HL-60/S4 treated with phorbol 12-myristate 13-acetate at 8.2 ng/mL for 4 days and 3 days (cell line): ENCODE measurements around the gene CHD6.
"Not testable (repeated sequence)": the region's sequence is repeated elsewhere in the genome, so short reads cannot be mapped to it uniquely, and the experiment has no call there.

Experiments used
- in situ Hi-C: fragments of 300-500 bp; cut with MboI; formaldehyde crosslinking; loops from 2 replicates; pipeline ENCODE4 v1.15.0; 2022; ENCODE audit warnings: low sequenced_read_pairs

The CHD6 gene

DNA sequence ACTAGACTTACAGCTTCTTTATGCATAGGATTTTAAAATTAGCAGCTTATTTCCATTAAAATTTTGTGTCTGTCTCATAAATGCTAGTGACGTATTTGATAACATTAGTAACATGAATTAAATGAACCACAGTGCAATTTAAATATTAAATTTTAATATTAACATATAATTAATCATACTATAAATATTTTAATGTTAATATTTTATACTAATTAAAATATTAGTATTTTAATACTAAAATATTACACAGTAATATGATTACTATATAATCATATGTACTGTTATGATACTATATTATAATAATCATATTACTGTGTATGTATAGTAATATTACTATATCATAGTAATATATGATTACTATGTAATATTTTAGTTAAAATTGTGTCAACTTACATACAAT lies 73.7 kb downstream of the CHD6 start:
- in situ Hi-C loops, result no loop called here

DNA sequence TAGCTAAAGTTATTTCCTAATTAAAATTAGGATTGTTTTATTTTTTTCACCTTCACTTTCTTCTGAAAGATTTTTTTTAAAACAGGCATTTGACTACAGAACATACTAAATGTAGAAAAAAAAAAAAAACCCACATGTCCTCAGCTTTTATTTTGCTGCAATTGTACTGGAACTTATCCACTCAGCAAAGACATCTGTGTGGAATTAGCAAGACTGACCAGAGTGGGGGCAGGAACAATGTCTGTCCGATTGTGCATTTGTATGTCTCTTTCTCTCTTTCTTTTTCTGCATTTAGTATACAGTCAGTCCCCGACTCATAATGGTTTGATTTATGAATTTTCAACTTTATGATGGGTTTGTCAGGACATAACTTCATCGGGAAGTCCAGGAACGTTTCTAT lies 77.3 kb downstream of the CHD6 start:
- in situ Hi-C loops, result no loop called here

- in situ Hi-C loops, result no loop called here
Observed at GRCh38 chr20:41540459-41540858, 77.7 kb downstream of the CHD6 start.

DNA sequence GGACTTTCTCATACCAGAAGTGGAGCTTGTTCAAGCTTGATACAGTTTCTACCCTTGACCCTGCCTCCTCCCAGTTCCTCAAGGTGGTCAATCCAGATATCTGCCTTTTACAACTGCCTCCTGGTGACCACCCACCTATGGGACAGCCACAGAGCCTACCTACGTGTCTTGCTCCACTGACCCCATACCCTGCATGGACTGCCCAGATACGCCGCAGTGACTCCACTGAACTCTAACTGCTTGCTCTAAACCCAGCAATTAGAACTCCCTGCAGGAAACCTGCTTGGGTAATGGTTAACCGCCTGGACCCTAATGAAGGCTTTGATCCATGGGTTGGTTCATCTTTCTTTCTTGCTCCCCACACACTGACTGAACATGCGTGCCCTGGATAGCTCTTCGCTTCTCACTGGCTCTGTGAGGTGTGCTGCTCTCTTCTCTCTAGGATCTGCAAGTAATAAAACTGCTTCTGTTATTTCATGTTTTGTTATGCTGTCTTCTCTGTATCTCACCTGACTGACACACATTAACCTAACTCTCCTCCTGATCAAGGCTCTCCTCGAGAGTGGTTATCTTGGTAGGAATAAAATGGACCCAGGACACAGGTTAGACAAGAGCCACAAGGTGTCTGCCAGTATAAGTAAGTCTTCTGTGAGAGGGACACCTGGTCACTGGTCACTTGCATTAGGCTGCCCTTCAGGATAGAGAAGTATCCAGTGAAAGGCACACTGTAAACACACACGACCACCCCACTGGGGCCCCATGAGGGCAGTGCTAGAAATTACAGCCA lies 79.2 kb downstream of the CHD6 start:
- in situ Hi-C loops, result no loop called here

DNA sequence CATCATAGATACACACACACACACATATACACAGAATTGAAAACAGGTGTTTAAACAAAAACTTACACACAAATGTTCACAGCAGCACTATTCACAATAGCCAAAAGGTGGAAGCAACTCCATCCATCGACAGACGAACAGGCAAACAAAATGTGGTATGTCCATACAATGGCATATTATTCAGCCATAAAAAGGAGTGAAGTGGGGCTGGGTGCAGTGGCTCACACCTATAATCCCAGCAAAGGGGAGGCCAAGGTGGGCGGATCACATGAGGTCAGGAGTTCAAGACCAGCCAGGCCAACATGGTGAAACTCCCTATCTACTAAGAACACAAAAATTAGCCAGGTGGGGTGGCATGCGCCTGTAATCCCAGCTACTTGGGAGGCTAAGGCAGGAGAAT lies 80.3 kb downstream of the CHD6 start:
- in situ Hi-C loops, result no loop called here

DNA sequence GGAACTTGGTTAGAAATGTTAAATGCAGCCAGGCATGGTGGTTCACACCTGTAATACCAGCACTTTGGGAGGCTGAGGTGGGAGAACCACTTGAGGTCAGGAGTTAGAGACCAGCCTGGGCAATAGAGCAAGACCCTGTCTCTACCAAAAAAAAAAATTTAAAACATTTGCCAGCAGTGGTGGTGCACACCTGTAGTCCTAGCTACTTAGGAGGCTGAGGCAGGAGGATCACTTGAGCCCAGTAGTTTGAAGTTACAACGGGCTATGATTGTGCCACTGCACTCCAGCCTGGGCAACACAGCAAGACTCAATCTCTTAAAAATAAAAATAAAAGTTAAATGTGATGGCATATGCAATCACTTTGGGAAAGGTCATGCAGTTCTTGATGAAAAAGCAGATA lies 82.6 kb downstream of the CHD6 start:
- in situ Hi-C loops, result not testable (repeated sequence)

DNA sequence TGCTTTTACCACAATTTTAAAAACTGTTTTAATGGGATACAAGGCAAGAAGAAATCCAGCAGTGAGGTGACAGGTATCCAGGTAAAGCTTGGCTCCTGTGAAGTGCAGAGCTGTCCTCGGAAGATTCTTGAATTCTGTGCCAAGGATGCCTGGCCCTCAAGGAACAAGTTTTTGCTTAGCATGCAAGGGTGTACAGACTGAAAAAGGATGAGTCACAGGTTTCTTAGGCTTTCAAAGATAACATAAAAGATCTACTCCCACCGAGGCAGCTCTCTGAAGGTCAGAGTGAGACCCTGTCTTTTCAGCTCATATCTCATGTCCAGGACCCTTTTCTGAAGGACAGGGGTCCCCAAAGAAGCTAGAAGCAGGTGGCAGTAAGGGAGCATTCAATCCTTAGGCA lies 83.3 kb downstream of the CHD6 start:
- in situ Hi-C loops, result no loop called here

- in situ Hi-C loops, result no loop called here
Observed at GRCh38 chr20:41534170-41534569, 84.0 kb downstream of the CHD6 start.

DNA sequence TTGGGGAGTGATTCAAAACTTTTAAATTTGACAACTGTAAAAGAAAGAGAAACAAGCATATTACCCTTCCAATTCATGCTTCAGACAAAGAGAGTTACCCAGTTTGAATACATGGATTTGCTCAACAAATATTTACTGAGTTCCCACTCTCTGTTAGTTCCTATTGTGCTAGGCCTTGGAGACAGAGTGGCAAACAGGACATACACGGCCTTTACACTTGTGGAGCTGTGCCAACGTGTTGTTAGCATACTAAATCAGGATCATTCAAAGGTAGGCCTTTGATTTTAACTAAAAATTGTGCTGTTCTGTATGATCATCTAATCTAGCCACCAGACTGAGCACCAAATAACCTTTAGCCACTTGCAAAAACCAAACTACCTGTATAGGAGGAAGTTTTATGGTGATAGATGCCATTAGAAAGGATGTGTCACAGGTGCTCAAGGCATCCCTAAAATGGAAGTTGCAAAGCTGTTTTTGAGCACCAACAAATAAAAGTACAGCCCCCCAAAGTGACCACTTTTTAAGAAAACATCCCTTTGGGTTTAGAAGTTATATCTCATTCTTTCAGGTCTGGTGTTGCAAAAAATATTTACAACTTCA lies 84.5 kb downstream of the CHD6 start:
- in situ Hi-C loops, result no loop called here

GRCh38 chr20:41532935-41533334 lies 85.2 kb downstream of the CHD6 start:
- in situ Hi-C loops, result no loop called here

GRCh38 chr20:41531518-41532275 lies 86.5 kb downstream of the CHD6 start:
- in situ Hi-C loops, result no loop called here

DNA sequence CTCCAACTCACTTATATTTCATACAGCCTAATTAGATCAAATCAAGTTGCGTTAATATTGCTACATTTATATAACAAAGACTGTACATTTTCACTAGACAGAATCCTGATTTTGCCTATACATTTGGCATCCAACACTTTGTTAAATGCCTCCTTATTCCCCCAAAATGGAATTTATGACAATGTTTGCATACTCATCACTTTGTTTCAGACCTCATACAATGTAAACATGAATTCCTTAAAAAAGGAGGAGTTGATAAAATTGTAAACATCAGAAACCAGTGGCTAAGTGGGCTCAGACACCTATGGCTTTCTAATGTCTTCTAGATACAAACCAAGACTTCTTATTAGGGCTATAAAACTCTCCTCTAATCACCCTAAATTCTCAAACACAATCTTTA lies 87.3 kb downstream of the CHD6 start:
- in situ Hi-C loops, result no loop called here

GRCh38 chr20:41526327-41526726 lies 91.8 kb downstream of the CHD6 start:
- in situ Hi-C loops, result no loop called here

DNA sequence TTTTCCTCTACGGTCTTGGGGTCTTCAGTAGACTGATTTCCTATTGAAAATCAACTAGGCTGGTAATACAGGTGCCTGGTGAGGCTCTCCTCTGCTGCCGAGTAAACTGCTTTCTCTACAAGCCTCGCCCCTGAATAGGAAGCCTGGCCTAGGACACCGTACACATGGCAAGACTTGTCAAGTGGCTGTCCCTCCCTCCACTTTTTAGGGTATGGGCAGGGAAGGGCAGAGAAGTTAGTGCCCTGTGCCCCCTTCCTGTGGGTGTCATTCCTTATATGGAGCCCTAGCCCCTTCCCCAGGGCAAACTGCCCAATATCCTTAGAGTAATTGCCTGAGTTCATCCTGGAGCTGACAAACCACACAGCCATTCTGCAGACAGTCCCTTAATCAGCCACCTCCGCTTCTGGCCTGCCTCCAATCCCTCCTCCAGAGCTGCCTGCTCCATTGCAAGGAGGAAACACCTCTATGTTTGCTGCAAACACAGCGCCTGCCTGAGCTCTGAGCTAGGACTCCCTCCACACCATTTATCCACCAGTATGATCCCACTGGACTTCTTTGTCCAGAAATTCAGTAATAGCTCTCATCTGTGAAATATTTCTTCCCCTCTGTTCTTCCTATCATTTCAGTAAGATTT lies 93.1 kb downstream of the CHD6 start:
- in situ Hi-C loops, result no loop called here

DNA sequence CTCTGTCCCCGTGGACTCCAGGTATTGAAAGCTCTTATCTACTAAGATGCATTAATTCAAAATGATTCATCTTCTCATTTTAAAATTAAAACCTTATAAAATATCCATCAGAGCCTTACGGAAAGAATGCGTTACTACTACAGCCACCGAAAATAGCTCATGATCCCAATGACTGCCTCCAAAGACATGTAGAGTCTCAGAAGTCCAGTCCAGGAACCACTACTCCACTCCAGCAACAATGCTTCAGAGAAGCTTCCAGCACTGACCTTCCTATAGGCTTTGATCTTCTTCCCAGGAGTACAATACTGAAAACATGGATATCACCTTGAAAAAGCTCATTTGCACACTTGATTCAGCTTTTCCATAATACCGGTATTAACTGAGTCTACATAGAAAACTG lies 94.3 kb downstream of the CHD6 start:
- in situ Hi-C loops, result no loop called here

DNA sequence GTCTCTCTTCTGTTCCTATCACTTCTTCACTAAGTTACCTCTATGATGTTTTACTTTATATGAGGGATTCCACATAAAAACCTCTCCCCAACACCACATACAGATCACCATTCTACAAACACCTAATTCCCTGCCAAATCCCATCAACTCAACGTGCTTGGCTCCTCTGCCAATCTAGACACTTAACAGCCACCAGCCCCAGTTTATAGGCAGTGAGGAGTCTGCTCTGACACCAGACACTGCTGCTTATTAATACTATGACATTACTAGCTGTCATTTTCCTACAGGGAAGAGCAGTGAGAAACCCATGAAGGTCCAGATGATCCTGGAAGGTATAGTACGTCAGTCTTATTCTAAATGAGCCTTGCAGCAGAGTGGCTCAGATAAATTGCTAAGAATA lies 104.3 kb downstream of the CHD6 start:
- in situ Hi-C loops, result no loop called here

- in situ Hi-C loops, result no loop called here
Observed at GRCh38 chr20:41512624-41513023, 105.6 kb downstream of the CHD6 start.

DNA sequence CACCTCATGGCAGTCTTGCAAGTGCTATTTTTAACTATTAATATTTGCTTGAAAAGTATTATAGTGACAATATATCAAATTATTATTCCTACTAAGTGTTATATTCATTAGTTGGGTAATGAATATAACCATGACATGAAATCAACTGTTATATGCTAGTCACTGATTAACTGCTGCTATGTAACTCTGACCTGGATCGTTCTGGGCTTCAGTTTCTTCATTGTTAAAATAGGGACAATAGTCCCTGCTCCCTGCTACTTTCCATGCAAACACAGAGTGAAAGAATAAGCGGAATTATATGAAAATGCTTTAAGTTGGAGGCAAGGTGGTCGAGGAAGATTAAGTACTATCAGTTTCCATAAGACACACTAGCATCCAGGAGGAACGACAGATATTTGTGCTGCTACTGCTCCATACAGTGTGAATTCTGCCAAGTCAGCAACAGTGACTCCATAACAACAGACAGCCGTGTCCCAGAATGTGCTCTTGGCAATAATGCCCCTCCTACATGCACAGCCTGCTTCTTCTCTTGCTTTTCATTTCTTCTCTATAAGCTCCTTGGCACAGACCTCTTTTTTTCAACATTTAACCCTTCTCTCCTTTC lies 107.2 kb downstream of the CHD6 start:
- in situ Hi-C loops, result no loop called here

- in situ Hi-C loops, result no loop called here
Observed at GRCh38 chr20:41510224-41510623, 108.0 kb downstream of the CHD6 start.

- in situ Hi-C loops, result no loop called here
Observed at GRCh38 chr20:41509316-41510200, 108.6 kb downstream of the CHD6 start.
